Caco-2 (cell line): ENCODE measurements around the gene LCMT1. TPM values are rescaled to one million over a fixed set of nuclear protein-coding genes. Genes with fewer than 3 reads are reported as not detected.
A peak's percentile ranks its signal among the peaks of the same experiment; 100 is the strongest.

Experiments used
- BruUV-seq: library from RNA; stranded (reverse); fragments of 400-500 nt; replicated peaks from 2 replicates; lab custom pipeline; 2021; lab: Mats Ljungman, UMichigan
- CTCF ChIA-PET: fragments of 300-600 bp; sonication (Branson Sonifier 250); formaldehyde crosslinking; loops from one replicate; lab custom pipeline; 2022; ENCODE audit warnings: antibody characterized with exemption; lab: Charles Lee
- POLR2A ChIA-PET: fragments of 300-600 bp; sonication (Branson Sonifier 250); formaldehyde crosslinking; loops from one replicate; lab custom pipeline; 2022; ENCODE audit warnings: antibody characterized with exemption; lab: Charles Lee
- DNase-seq, 2 experiments: peaks; one replicate each; pipeline versions ENCODE4 v3.0.0 to v3.0.0-alpha.2; 2020 to 2022
- H3K27me3 ChIP-seq: replicated peaks from 2 replicates; pipeline ENCODE4 v1.6.0; 2011; ENCODE audit warnings: low read length; ENCODE audit not compliant: control insufficient read depth, insufficient read depth
- H3K36me3 ChIP-seq: 2 replicates; pipeline ENCODE4 v1.5.1; 2011; ENCODE audit warnings: low read length; ENCODE audit not compliant: control insufficient read depth, insufficient read depth
- H3K4me1 ChIP-seq: fragments of 250-450 bp; sonication (Bioruptor Pico); 2 replicates; pipeline ENCODE4 v1.5.1; 2020; ENCODE audit warnings: mild to moderate bottlenecking
- H3K4me3 ChIP-seq: 2 replicates; pipeline ENCODE4 v1.5.1; 2011; ENCODE audit warnings: low read depth, mild to moderate bottlenecking, control low read depth, low read length
- H3K9me3 ChIP-seq: fragments of 250-450 bp; sonication (Bioruptor Pico); 2 replicates; pipeline ENCODE4 v1.5.1; 2020; ENCODE audit warnings: mild to moderate bottlenecking, moderate library complexity
- H3K27ac Mint-ChIP-seq: one replicate; pipeline ENCODE4 v1.8.0; 2022; ENCODE audit warnings: mixed read lengths; ENCODE audit not compliant: unreplicated experiment
- H3K27me3 Mint-ChIP-seq: one replicate; pipeline ENCODE4 v1.8.0; 2022; ENCODE audit warnings: mixed read lengths; ENCODE audit not compliant: insufficient read depth, unreplicated experiment
- H3K36me3 Mint-ChIP-seq: one replicate; pipeline ENCODE4 v1.8.0; 2022; ENCODE audit warnings: mild to moderate bottlenecking, mixed read lengths; ENCODE audit not compliant: insufficient read depth, unreplicated experiment
- H3K4me1 Mint-ChIP-seq: one replicate; pipeline ENCODE4 v1.8.0; 2022; ENCODE audit warnings: low read depth, mixed read lengths; ENCODE audit not compliant: unreplicated experiment
- H3K4me3 Mint-ChIP-seq: one replicate; pipeline ENCODE4 v1.8.0; 2022; ENCODE audit warnings: mild to moderate bottlenecking, moderate library complexity, mixed read lengths; ENCODE audit not compliant: unreplicated experiment
- H3K9me3 Mint-ChIP-seq: one replicate; pipeline ENCODE4 v1.8.0; 2022; ENCODE audit warnings: mixed read lengths; ENCODE audit not compliant: unreplicated experiment
- intact Hi-C: fragments of 100-400 bp; cut with micrococcal nuclease; formaldehyde crosslinking; loops from one replicate; pipeline ENCODE4 v1.10.0; 2022; ENCODE audit not compliant: unreplicated experiment
- total RNA-seq: library from RNA; stranded (reverse); gene quantifications from 2 replicates; pipeline ENCODE4 v1.2.3, GENCODE V29; 2022
- TF ChIP-seq, protein P1 (sequence below), 2 experiments: fragments of 200-600 bp in 1 of 2; IDR thresholded peaks; 1 replicate in 1 of 2; 2 replicates in 1 of 2; pipeline versions ENCODE4 v1.5.1 to v1.8.0; 2011 to 2022; ENCODE audit warnings: antibody characterized with exemption in 1 of 2, control low read depth in 1 of 2, inconsistent platforms in 1 of 2, low read depth in 1 of 2, low read length in 1 of 2, mild to moderate bottlenecking in 1 of 2, moderate library complexity in 1 of 2; ENCODE audit not compliant: insufficient read depth in 1 of 2, severe bottlenecking in 1 of 2, unreplicated experiment in 1 of 2

The LCMT1 gene
- total RNA-seq, 1 experiment from 2014 or later, result 53.9 TPM

DNA sequence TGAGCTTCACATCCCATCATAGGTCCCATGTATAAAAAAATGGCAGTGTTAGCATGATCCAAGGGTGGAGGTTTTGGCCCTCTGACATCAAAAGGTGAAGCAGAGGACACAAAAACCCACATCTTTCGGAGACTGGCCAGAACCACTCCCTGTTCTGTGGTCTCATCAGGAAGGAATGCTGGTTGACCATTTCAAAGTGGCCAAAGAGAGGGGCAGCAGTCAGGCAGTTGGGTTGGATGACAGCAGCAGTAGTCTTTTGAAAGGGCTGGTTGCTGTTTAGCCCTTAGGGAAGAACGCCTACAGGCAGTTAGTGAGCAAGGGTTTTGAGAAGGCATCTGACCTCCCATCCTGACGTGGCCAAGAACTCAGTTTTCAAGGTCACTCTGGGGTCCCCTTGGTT lies 40.5 kb downstream of the LCMT1 start:
- no peaks in the 10 kb centered on the region for H3K9me3 Mint-ChIP-seq
- H3K27me3 Mint-ChIP-seq, result no peaks in the 10 kb centered on the region
- H3K4me3 Mint-ChIP-seq, result no peak overlapping the region
- no peaks in the 10 kb centered on the region for H3K9me3 ChIP-seq
- intact Hi-C loops, result no loop called here
- no peak overlapping the region for H3K4me3 ChIP-seq
- no peaks in the 10 kb centered on the region for H3K4me1 ChIP-seq
- TF ChIP-seq, protein P1, sequence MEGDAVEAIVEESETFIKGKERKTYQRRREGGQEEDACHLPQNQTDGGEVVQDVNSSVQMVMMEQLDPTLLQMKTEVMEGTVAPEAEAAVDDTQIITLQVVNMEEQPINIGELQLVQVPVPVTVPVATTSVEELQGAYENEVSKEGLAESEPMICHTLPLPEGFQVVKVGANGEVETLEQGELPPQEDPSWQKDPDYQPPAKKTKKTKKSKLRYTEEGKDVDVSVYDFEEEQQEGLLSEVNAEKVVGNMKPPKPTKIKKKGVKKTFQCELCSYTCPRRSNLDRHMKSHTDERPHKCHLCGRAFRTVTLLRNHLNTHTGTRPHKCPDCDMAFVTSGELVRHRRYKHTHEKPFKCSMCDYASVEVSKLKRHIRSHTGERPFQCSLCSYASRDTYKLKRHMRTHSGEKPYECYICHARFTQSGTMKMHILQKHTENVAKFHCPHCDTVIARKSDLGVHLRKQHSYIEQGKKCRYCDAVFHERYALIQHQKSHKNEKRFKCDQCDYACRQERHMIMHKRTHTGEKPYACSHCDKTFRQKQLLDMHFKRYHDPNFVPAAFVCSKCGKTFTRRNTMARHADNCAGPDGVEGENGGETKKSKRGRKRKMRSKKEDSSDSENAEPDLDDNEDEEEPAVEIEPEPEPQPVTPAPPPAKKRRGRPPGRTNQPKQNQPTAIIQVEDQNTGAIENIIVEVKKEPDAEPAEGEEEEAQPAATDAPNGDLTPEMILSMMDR (IDR thresholded peaks at IDR 0.05; ENCODE audit: insufficient read depth in 1 of 2, low read depth in 1 of 2, low read length in 1 of 2, severe bottlenecking in 1 of 2, unreplicated experiment in 1 of 2), result no peak
- peaks cover 16% of the 10 kb centered on the region for H3K4me1 Mint-ChIP-seq
- DNase-seq, result peak in 1 of 2 experiments; percentile 42
- ChIA-PET POLR2A (no interaction called here), CTCF (no interaction called here)
- H3K27me3 ChIP-seq, result no peaks in the 10 kb centered on the region
- peaks cover 29% of the 10 kb centered on the region for H3K36me3 Mint-ChIP-seq
- H3K27ac Mint-ChIP-seq, result no peak overlapping the region
- BruUV-seq, result no TSS peak
- H3K36me3 ChIP-seq, result no peaks in the 10 kb centered on the region; the same call in 1 of the 2 replicates

DNA sequence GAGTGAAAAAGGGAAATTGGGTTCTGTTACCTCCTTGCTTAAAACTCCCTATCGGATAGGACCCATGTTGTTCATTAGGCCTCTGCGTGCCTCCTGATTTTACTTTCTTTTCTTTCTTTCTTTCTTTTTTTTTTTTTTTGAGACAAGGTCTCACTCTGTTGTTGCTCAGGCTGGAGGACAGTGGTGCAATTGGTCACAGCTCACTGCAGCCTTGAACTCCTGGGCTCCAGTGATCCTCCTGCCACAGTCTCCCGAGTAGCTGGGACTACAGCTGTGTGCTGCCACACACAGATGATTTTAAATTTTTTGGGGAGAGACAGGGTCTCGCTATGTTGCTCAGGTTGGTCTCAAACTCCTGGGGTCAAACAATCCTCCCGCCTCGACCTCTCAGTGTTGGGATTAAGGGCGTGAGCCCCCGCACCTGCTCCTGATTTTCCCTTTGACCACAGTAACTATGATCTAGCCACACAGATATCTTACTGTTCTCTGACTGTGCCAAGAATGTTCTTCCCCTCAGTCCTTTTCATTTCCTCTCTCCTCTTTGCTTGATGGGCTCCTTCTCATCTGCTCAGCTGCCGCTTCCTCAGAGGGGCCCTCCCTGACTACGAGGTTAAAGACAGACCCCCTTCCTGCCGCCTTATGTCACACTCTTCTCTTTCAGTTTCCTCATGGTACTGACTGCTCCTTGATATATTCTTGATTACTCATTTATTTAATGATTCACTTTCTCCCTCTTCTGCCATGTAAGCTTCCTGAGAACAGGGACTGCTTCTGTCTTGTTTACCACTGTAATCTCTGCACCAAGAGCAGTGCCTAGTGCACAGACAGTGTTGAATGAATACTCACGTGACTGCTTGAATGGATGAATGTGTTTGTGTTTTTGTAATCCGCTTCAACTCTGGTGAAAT lies 44.3 kb downstream of the LCMT1 start:
- Mint-ChIP-seq H3K27me3 (no peaks in the 10 kb centered on the region), H3K36me3 (peaks cover 27% of the 10 kb centered on the region), H3K4me1 (peaks cover 8% of the 10 kb centered on the region), H3K9me3 (no peaks in the 10 kb centered on the region), H3K27ac (no peak overlapping the region), H3K4me3 (no peak overlapping the region)
- H3K9me3 ChIP-seq, result no peaks in the 10 kb centered on the region
- no peak overlapping the region for H3K4me3 ChIP-seq
- TF ChIP-seq, protein P1 (IDR thresholded peaks at IDR 0.05; ENCODE audit: insufficient read depth in 1 of 2, low read depth in 1 of 2, low read length in 1 of 2, severe bottlenecking in 1 of 2, unreplicated experiment in 1 of 2), result no peak
- ChIA-PET POLR2A (no interaction called here), CTCF (interaction anchor here (0.7 kb wide), 1 partner anchor 10 kb away, joined by 3 read pairs; no protein-coding TSS in a partner anchor)
- DNase-seq, result no peak
- intact Hi-C loops, result no loop called here
- H3K27me3 ChIP-seq, result no peaks in the 10 kb centered on the region
- no peaks in the 10 kb centered on the region for H3K4me1 ChIP-seq
- no TSS peak for BruUV-seq
- no peaks in the 10 kb centered on the region; the same call in 1 of the 2 replicates for H3K36me3 ChIP-seq

DNA sequence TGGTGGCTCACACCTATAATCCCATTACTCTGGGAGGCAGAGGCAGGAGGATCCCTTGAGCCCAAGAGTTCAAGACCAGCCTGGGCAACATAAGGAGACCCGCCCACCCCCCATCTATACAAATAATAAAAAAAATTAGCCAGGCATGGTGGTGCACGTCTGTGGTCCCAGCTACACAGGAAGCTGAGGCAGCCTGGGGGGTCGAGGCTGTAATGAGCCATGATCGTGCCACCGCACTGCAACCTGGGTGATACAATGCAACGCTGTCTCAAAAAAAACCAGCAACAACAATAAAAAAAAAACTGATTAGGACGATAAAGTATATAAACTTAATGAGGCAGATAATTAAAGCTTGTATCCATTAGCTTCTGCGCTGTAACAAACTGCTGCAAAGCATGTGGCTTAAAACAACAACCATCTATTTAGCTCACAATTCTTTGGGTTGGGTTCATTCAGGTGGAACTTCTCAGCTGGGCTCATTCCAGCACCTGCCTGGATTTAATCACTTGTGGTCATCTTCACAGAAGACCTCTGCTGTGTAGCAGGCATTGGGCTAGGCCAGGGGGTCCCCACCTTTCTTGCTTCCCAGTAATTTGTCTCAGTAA lies 45.8 kb downstream of the LCMT1 start:
- no peak overlapping the region for H3K4me3 ChIP-seq
- H3K36me3 Mint-ChIP-seq, result peaks cover 17% of the 10 kb centered on the region
- peaks cover 8% of the 10 kb centered on the region for H3K4me1 Mint-ChIP-seq
- intact Hi-C loops, result no loop called here
- BruUV-seq, result no TSS peak
- POLR2A ChIA-PET, result interaction anchor here (0.6 kb wide), 2 partner anchors 114 to 1337 kb away, joined by 3 to 8 read pairs; no protein-coding TSS in a partner anchor
- H3K27ac Mint-ChIP-seq, result no peak overlapping the region
- CTCF ChIA-PET, result no interaction called here
- no peaks in the 10 kb centered on the region for H3K27me3 ChIP-seq
- no peak overlapping the region for H3K4me3 Mint-ChIP-seq
- H3K36me3 ChIP-seq, result no peaks in the 10 kb centered on the region; the same call in 1 of the 2 replicates
- H3K9me3 ChIP-seq, result no peaks in the 10 kb centered on the region
- TF ChIP-seq, protein P1 (IDR thresholded peaks at IDR 0.05; ENCODE audit: insufficient read depth in 1 of 2, low read depth in 1 of 2, low read length in 1 of 2, severe bottlenecking in 1 of 2, unreplicated experiment in 1 of 2), result no peak
- no peaks in the 10 kb centered on the region for H3K9me3 Mint-ChIP-seq
- no peak for DNase-seq
- H3K27me3 Mint-ChIP-seq, result no peaks in the 10 kb centered on the region
- no peaks in the 10 kb centered on the region for H3K4me1 ChIP-seq
